PC-3 (cell line): ENCODE results near the gene PDX1.

Experiments
- CTCF ChIP-seq: fragments of 300-600 bp; sonication (generic); conservative IDR thresholded peaks from 2 replicates; pipeline ENCODE4 v1.5.1; 2017; ENCODE audit warnings: antibody characterized with exemption, low read depth, mild to moderate bottlenecking, low read length
- EZH2 ChIP-seq: fragments of 300-600 bp; sonication (generic); IDR thresholded peaks from one replicate; pipeline ENCODE4 v1.6.1; 2017; ENCODE audit warnings: antibody characterized with exemption, mild to moderate bottlenecking, low read length; ENCODE audit not compliant: unreplicated experiment

DNA sequence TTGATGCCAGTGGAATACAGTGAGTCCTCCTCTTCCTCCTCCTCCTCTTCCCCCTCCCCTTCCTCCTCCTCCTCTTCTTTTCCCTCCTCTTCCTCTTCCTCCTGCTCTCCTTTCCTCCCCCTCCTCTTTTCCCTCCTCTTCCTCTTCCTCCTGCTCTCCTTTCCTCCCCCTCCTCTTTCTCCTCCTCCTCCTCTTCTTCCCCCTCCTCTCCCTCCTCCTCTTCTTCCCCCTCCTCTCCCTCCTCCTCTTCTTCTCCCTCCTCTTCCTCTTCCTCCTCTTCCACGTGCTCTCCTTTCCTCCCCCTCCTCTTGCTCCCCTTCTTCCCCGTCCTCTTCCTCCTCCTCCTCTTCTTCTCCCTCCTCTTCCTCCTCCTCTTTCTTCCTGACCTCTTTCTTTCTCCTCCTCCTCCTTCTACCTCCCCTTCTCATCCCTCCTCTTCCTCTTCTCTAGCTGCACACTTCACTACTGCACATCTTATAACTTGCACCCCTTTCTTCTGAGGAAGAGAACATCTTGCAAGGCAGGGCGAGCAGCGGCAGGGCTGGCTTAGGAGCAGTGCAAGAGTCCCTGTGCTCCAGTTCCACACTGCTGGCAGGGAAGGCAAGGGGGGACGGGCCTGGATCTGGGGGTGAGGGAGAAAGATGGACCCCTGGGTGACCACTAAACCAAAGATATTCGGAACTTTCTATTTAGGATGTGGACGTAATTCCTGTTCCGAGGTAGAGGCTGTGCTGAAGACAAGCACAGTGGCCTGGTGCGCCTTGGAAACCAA is 5.6 kb downstream of the PDX1 start:
- TF ChIP-seq CTCF (no peak), EZH2 (no peak)
